GM21423 (cell line): ENCODE measurements around the gene RNF187.

Source experiments
- ATAC-seq: cut with Tn5 transposase; IDR thresholded peaks from one replicate; pipeline ENCODE4 v1.9.1; 2021; ENCODE audit warnings: mild to moderate bottlenecking, moderate library complexity; ENCODE audit not compliant: unreplicated experiment

The RNF187 gene

GRCh38 chr1:228507961-228508652 lies 20.9 kb downstream of the RNF187 start:
- ATAC-seq = no peak

- no peak for ATAC-seq
These were observed 21.7 kb downstream of the RNF187 start for GRCh38 chr1:228508840-228509415.

- ATAC-seq = no peak
These were observed 23.1 kb downstream of the RNF187 start for GRCh38 chr1:228510101-228510802.

GRCh38 chr1:228510803-228511413 lies 23.7 kb downstream of the RNF187 start:
- no peak for ATAC-seq

- ATAC-seq = no peak
These were observed 24.6 kb downstream of the RNF187 start for GRCh38 chr1:228511546-228512445.

GRCh38 chr1:228512781-228513198 lies 25.6 kb downstream of the RNF187 start:
- no peak for ATAC-seq

GRCh38 chr1:228513236-228513900 lies 26.2 kb downstream of the RNF187 start:
- ATAC-seq = no peak

GRCh38 chr1:228514421-228514820 lies 27.2 kb downstream of the RNF187 start:
- no peak for ATAC-seq

- ATAC-seq = no peak
These were observed 28.1 kb downstream of the RNF187 start for GRCh38 chr1:228515200-228515834.

GRCh38 chr1:228517655-228518054 lies 30.5 kb downstream of the RNF187 start:
- ATAC-seq = no peak

- ATAC-seq = no peak
These were observed 40.4 kb downstream of the RNF187 start for GRCh38 chr1:228527596-228527995.

- ATAC-seq = no peak
These were observed 41.4 kb downstream of the RNF187 start for GRCh38 chr1:228528612-228529011.

GRCh38 chr1:228530086-228530758 lies 43.0 kb downstream of the RNF187 start:
- ATAC-seq = no peak

- ATAC-seq = no peak
These were observed 44.0 kb downstream of the RNF187 start for GRCh38 chr1:228530951-228531731.

GRCh38 chr1:228538831-228539230 lies 51.6 kb downstream of the RNF187 start:
- ATAC-seq = no peak

GRCh38 chr1:228540161-228540917 lies 53.2 kb downstream of the RNF187 start:
- no peak for ATAC-seq

- no peak for ATAC-seq
These were observed 54.5 kb downstream of the RNF187 start for GRCh38 chr1:228541725-228542124.

- ATAC-seq = no peak
These were observed 55.2 kb downstream of the RNF187 start for GRCh38 chr1:228542376-228542775.
